Neuronal stem cell (in vitro differentiated cells): ENCODE measurements around the gene MPPED2.

ENCODE experiments used
- DNase-seq: peaks from one replicate; pipeline ENCODE4 v3.0.0-alpha.2; 2013; ENCODE audit warnings: low spot score
- H2AFZ ChIP-seq: one replicate; pipeline ENCODE4 v1.6.1; 2013; ENCODE audit warnings: mild to moderate bottlenecking, low read length, inconsistent platforms
- H2AK5ac ChIP-seq: 2 replicates; pipeline ENCODE4 v1.6.1; 2013; ENCODE audit warnings: low read depth, mild to moderate bottlenecking, inconsistent platforms, low read length, moderate library complexity, mixed read lengths
- H2BK120ac ChIP-seq: 2 replicates; pipeline ENCODE4 v1.6.1; 2013; ENCODE audit warnings: low read depth, mild to moderate bottlenecking, inconsistent platforms, low read length, moderate library complexity, mixed read lengths
- H2BK12ac ChIP-seq: one replicate; pipeline ENCODE4 v1.6.1; 2013; ENCODE audit warnings: low read length, inconsistent platforms
- H2BK15ac ChIP-seq: 2 replicates; pipeline ENCODE4 v1.6.1; 2013; ENCODE audit warnings: mild to moderate bottlenecking, low read length, inconsistent platforms, mixed read lengths
- H2BK5ac ChIP-seq: one replicate; pipeline ENCODE4 v1.6.1; 2013; ENCODE audit warnings: inconsistent platforms, mild to moderate bottlenecking, low read length, moderate library complexity
- H3K14ac ChIP-seq: one replicate; pipeline ENCODE4 v1.6.1; 2013; ENCODE audit warnings: low read length, inconsistent platforms
- H3K18ac ChIP-seq: 2 replicates; pipeline ENCODE4 v1.6.1; 2013; ENCODE audit warnings: low read length, inconsistent platforms
- H3K23ac ChIP-seq: 2 replicates; pipeline ENCODE4 v1.6.1; 2013; ENCODE audit warnings: low read depth, mild to moderate bottlenecking, mixed read lengths, low read length, inconsistent platforms; ENCODE audit not compliant: poor library complexity
- H3K27ac ChIP-seq: replicated peaks from 3 replicates; pipeline ENCODE4 v1.5.1; 2013; ENCODE audit warnings: low read length, inconsistent platforms
- H3K27me3 ChIP-seq, 3 experiments: 2 replicates each; pipeline ENCODE4 v1.6.1; 2013; ENCODE audit warnings: low read length in 3 of 3, mild to moderate bottlenecking in 2 of 3, inconsistent platforms in 1 of 3, low read depth in 1 of 3, mixed read lengths in 1 of 3, moderate library complexity in 1 of 3; ENCODE audit not compliant: control insufficient read depth in 3 of 3, insufficient read depth in 3 of 3
- H3K36me3 ChIP-seq, 2 donors: replicated peaks in 1 of 2; 2 replicates each; pipeline ENCODE4 v1.6.1; 2013; ENCODE audit warnings: low read length in 2 of 2; ENCODE audit not compliant: control insufficient read depth in 2 of 2, insufficient read depth in 2 of 2
- H3K4ac ChIP-seq: 2 replicates; pipeline ENCODE4 v1.6.1; 2013; ENCODE audit warnings: inconsistent platforms, mild to moderate bottlenecking, low read length, moderate library complexity
- H3K4me1 ChIP-seq, 2 donors: 1 replicate in 1 of 2; 2 replicates in 1 of 2; pipeline ENCODE4 v1.6.1; 2013; ENCODE audit warnings: low read length in 2 of 2, low read depth in 1 of 2; ENCODE audit not compliant: control insufficient read depth in 2 of 2, insufficient read depth in 1 of 2
- H3K4me2 ChIP-seq: one replicate; pipeline ENCODE4 v1.6.1; 2013; ENCODE audit warnings: mild to moderate bottlenecking, low read length, inconsistent platforms; ENCODE audit not compliant: insufficient read depth, poor library complexity, severe bottlenecking
- H3K4me3 ChIP-seq, 2 donors: 2 replicates each; pipeline ENCODE4 v1.5.1; 2013; ENCODE audit warnings: low read length in 2 of 2, mild to moderate bottlenecking in 2 of 2, inconsistent platforms in 1 of 2, moderate library complexity in 1 of 2
- H3K79me1 ChIP-seq: one replicate; pipeline ENCODE4 v1.6.1; 2013; ENCODE audit warnings: low read depth, mild to moderate bottlenecking, inconsistent platforms, low read length, moderate library complexity
- H3K9ac ChIP-seq: one replicate; pipeline ENCODE4 v1.6.1; 2013; ENCODE audit warnings: mild to moderate bottlenecking, low read depth, low read length, inconsistent platforms; ENCODE audit not compliant: poor library complexity
- H3K9me3 ChIP-seq, 2 donors: replicated peaks in 1 of 2; 2 replicates each; pipeline versions ENCODE3 to v1.6.1; 2013; ENCODE audit warnings: low read length in 2 of 2, mild to moderate bottlenecking in 2 of 2, inconsistent platforms in 1 of 2, low read depth in 1 of 2, mixed read lengths in 1 of 2, moderate library complexity in 1 of 2; ENCODE audit not compliant: control insufficient read depth in 2 of 2, insufficient read depth in 1 of 2
- H4K8ac ChIP-seq: one replicate; pipeline ENCODE4 v1.6.1; 2013; ENCODE audit warnings: low read depth, mild to moderate bottlenecking, inconsistent platforms, low read length, moderate library complexity
- H4K91ac ChIP-seq: one replicate; pipeline ENCODE4 v1.6.1; 2013; ENCODE audit warnings: low read length, low read depth, mild to moderate bottlenecking, inconsistent platforms; ENCODE audit not compliant: poor library complexity
- WGBS, 2 donors: extraction: QIAGEN DNeasy Blood & Tissue Kit; methylation state at CpG; one replicate each; pipeline ENCODE4 v1.1.7; 2013; ENCODE audit warnings: missing lambda C conversion rate in 2 of 2, mixed read lengths in 1 of 2; ENCODE audit not compliant: insufficient read length in 2 of 2, insufficient replicate concordance in 1 of 2; ENCODE audit errors: extremely low coverage in 2 of 2; 5-methylcytosine and 5-hydroxymethylcytosine counted together

MPPED2 gene

GRCh38 chr11:30457087-30457486 is 129.1 kb downstream of the MPPED2 start:
- Histone ChIP-seq H3K4me3 (no peak overlapping the region), H2BK15ac (no peak overlapping the region), H3K9ac (no peak overlapping the region), H4K8ac (no peak overlapping the region), H3K18ac (no peak overlapping the region), H3K14ac (no peak overlapping the region), H3K27me3 (peaks cover 0 to 2% (median 0%) of the 10 kb centered on the region in 3 experiments), H3K4me2 (no peak overlapping the region), H2AFZ (no peak overlapping the region), H3K79me1 (no peaks in the 10 kb centered on the region), H2AK5ac (no peak overlapping the region), H2BK12ac (no peak overlapping the region), H3K27ac (no peak overlapping the region), H3K4me1 (peaks cover 0 to 13% of the 10 kb centered on the region in 2 donors), H2BK5ac (no peak overlapping the region), H4K91ac (no peak overlapping the region), H3K23ac (no peak overlapping the region), H2BK120ac (no peak overlapping the region), H3K36me3 (no peaks in the 10 kb centered on the region), H3K9me3 (no peaks in the 10 kb centered on the region), H3K4ac (no peak overlapping the region)
- DNase-seq: no peak
- WGBS, 2 donors: no CpG with 5 or more reads among the region's 3 CpGs

GRCh38 chr11:30455025-30455424 is 131.1 kb downstream of the MPPED2 start:
- no peak overlapping the region for H4K8ac ChIP-seq

GRCh38 chr11:30454541-30454940 is 131.6 kb downstream of the MPPED2 start:
- Histone ChIP-seq H3K4me2 (no peak overlapping the region), H3K79me1 (no peaks in the 10 kb centered on the region), H3K14ac (no peak overlapping the region), H2BK5ac (no peak overlapping the region), H3K36me3 (no peaks in the 10 kb centered on the region), H3K27me3 (peaks cover 0 to 2% (median 0%) of the 10 kb centered on the region in 3 experiments), H3K9me3 (no peaks in the 10 kb centered on the region), H2AFZ (no peak overlapping the region), H2BK120ac (no peak overlapping the region), H3K4me3 (no peak overlapping the region), H3K4me1 (peaks cover 0 to 20% of the 10 kb centered on the region in 2 donors), H4K91ac (no peak overlapping the region), H2AK5ac (no peak overlapping the region), H2BK15ac (no peak overlapping the region), H3K27ac (no peak overlapping the region), H3K4ac (no peak overlapping the region), H3K9ac (no peak overlapping the region), H4K8ac (no peak overlapping the region), H2BK12ac (no peak overlapping the region), H3K18ac (no peak overlapping the region), H3K23ac (no peak overlapping the region)
- DNase-seq: no peak
- WGBS, 2 donors: no CpG with 5 or more reads among the region's 2 CpGs

More at GRCh38 chr11:30455025-30455424, 131.1 kb downstream of the MPPED2 start:
- H3K27ac ChIP-seq: no peak overlapping the region
- H3K18ac ChIP-seq: no peak overlapping the region
- no peak overlapping the region for H3K4me2 ChIP-seq
- H2AFZ ChIP-seq: no peak overlapping the region
- H3K9ac ChIP-seq: no peak overlapping the region
- H2AK5ac ChIP-seq: no peak overlapping the region
- no peak overlapping the region for H2BK12ac ChIP-seq
- H3K4me3 ChIP-seq: no peak overlapping the region
- no peak overlapping the region for H2BK5ac ChIP-seq
- no peaks in the 10 kb centered on the region for H3K79me1 ChIP-seq
- no CpG with 5 or more reads among the region's 2 CpGs for WGBS, 2 donors
- no peak overlapping the region for H3K23ac ChIP-seq
- no peak overlapping the region for H4K91ac ChIP-seq
- no peak for DNase-seq
- no peak overlapping the region for H2BK15ac ChIP-seq
- H3K4ac ChIP-seq: no peak overlapping the region
- no peak overlapping the region for H3K14ac ChIP-seq
- H3K27me3 ChIP-seq: peaks cover 0 to 2% (median 0%) of the 10 kb centered on the region in 3 experiments
- H3K36me3 ChIP-seq: no peaks in the 10 kb centered on the region
- H2BK120ac ChIP-seq: no peak overlapping the region
- H3K9me3 ChIP-seq: no peaks in the 10 kb centered on the region
- peaks cover 0 to 20% of the 10 kb centered on the region in 2 donors for H3K4me1 ChIP-seq

GRCh38 chr11:30454111-30454510 is 132.0 kb downstream of the MPPED2 start:
- H3K27ac ChIP-seq: no peak overlapping the region
- H2BK5ac ChIP-seq: no peak overlapping the region
- H3K23ac ChIP-seq: no peak overlapping the region
- no peak overlapping the region for H2AK5ac ChIP-seq
- no peak overlapping the region for H3K4ac ChIP-seq
- no peak overlapping the region for H2BK12ac ChIP-seq
- peaks cover 0 to 2% (median 0%) of the 10 kb centered on the region in 3 experiments for H3K27me3 ChIP-seq
- no CpG with 5 or more reads among the region's 5 CpGs for WGBS, 2 donors
- H4K91ac ChIP-seq: no peak overlapping the region
- no peaks in the 10 kb centered on the region for H3K36me3 ChIP-seq
- no peak overlapping the region for H2BK120ac ChIP-seq
- no peak overlapping the region for H2AFZ ChIP-seq
- H3K9me3 ChIP-seq: no peaks in the 10 kb centered on the region
- H3K18ac ChIP-seq: no peak overlapping the region
- H3K4me2 ChIP-seq: no peak overlapping the region
- H3K4me1 ChIP-seq: peaks cover 0 to 20% of the 10 kb centered on the region in 2 donors
- H3K14ac ChIP-seq: no peak overlapping the region
- no peak for DNase-seq
- H3K79me1 ChIP-seq: no peaks in the 10 kb centered on the region
- H2BK15ac ChIP-seq: no peak overlapping the region
- H3K9ac ChIP-seq: no peak overlapping the region
- no peak overlapping the region for H4K8ac ChIP-seq
- H3K4me3 ChIP-seq: no peak overlapping the region
